SU-DHL-6 (cell line): ENCODE measurements around the gene GRHL3.
"Not testable (repeated sequence)": the region's sequence is repeated elsewhere in the genome, so short reads cannot be mapped to it uniquely, and the experiment has no call there.

ENCODE experiments used
- CTCF ChIP-seq: fragments of 200-600 bp; sonication (generic); IDR thresholded peaks from one replicate; pipeline ENCODE4 v1.5.1; 2017; ENCODE audit warnings: antibody characterized with exemption, mild to moderate bottlenecking, low read length, moderate library complexity; ENCODE audit not compliant: insufficient read depth, poor library complexity, severe bottlenecking
- EZH2phosphoT487 ChIP-seq: fragments of 200-600 bp; sonication (generic), shearing (Covaris generic); conservative IDR thresholded peaks from 2 replicates; pipeline ENCODE4 v1.6.1; 2018; ENCODE audit warnings: mild to moderate bottlenecking, antibody characterized with exemption, low read length, moderate library complexity, mixed read lengths

DNA sequence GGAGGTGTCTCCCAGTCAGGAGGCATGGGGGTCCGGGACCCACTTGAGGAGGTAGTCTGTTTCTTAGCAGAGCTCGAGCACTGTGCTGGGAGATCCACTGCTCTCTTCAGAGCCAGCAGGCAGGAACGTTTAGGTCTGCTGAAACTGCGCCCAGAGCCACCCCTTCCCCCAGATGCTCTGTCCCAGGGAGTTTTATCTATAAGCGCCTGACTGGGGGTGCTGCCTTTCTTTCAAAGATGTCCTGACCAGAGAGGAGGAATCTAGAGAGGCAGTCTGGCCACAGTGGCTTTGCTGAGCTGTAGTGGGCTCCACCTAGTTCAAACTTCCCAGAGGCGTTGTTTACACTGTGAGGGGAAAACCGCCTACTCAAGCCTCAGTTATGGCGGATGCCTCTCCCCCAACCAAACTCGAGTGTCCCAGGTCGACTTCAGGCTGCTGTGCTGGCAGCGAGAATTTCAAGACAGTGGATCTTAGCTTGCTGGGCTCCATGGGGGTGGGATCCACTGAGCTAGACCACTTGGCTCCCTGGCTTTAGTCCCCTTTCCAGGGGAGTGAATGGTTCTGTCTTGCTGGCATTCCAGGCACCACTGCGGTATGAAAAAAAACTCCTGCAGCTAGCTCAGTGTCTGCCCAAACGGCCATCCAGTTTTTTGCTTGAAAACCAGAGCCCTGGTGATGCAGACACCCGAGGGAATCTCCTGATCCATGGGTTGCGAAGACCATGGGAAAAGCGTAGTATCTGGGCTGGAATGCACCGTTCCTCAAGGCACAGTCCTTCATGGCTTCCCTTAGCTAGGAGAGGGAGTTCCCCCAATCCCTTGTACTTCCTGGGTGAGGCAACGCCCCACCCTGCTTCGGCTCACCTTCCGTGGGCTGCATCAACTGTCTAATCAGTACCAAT lies 44.7 kb upstream of the GRHL3 start:
- not testable (repeated sequence) for TF ChIP-seq EZH2phosphoT487, CTCF
